ENCODE results near the gene LCP2.
"Not testable (repeated sequence)": the region's sequence is repeated elsewhere in the genome, so short reads cannot be mapped to it uniquely, and the experiment has no call there.

The LCP2 gene

DNA sequence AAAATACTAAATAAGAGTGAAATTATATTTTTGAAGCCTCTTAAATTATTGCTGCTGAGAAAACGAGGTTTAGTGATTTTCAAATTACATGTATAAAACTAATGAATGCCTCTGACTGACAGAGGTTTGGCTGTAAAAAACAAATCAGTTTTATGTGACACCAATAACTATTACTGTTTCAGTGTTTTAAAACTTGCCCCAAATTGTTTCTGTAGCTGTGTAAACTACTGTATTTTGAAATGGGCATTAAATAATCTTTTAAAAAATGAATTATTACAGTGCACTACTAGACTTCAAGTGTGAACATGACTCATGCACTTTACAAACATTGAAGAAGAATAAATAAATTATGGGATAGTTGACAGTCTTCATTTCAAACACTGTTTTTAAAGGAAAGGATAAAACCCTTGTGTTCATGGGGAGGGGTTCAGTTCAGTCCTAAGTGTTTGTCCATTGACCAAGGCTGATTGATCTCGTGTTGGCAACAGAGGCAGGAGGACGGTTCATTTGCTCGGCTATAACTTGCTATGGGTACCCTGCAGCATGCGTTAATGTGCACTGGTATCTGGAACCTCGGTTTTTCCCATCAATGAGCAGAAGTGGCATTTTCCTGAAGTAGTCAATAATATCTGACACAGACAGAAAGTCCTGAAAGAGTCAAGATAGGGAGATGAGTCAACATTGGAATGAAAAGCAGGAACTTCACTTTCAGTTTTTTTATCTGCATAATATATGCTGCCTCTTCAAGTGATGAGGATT, 49.2 kb downstream of the LCP2 start:
- DNase-seq (ENCODE audit: low read depth): no peak

DNA sequence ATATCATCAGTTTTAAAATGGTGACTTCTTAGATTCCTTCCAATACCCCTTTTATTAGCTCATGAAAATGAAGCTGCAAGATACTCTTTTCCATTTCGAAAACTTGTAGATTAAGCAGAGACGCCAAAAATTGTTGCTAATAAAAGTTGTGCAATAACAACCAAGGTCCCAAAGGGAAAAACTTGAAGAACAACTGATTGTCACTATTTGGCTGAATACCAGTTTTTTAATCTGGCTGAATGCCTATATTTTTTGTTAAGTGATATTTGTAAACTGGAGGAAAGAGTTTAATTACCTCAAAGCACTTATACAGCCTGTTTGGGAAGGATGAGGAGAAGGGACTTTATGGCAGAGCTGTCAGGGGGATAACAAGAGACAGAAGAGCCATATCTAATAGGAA, 50.2 kb downstream of the LCP2 start:
- no peak for DNase-seq (ENCODE audit: low read depth)

DNA sequence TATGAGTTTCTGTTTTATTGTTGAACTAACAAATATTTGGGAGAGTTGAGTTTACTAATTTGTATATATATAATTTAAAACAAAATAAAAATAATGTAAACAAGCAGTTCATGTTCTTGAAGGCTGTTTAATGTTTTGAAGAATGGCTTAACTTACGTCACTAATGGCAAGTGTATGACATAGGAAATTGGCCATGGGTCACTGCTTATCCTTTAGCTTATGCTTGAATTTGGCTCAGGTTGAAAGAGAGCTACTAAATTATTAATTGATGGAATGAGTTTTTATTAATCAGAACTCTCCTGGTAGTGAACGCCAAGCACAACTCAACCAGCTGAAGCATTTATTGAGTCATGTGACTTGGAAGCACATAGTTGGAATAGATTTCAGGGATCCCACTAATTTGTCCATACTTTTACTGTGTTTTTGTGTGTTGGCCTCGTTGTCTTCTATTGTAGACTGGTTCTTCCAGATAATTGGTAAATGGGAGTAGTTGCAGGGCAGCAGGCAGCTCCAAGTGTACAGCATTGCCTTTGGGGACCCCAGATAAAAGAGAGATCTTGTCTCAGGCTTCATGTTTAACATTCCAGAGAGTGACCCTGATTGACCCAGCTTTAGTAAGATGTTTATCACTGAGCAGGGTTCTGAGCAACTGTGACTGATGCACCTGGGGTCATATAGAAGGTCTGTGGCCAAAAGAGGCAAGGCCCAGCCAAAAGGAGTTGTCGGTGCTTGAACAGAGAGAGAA, 51.3 kb downstream of the LCP2 start:
- DNase-seq (ENCODE audit: low read depth): no peak

DNA sequence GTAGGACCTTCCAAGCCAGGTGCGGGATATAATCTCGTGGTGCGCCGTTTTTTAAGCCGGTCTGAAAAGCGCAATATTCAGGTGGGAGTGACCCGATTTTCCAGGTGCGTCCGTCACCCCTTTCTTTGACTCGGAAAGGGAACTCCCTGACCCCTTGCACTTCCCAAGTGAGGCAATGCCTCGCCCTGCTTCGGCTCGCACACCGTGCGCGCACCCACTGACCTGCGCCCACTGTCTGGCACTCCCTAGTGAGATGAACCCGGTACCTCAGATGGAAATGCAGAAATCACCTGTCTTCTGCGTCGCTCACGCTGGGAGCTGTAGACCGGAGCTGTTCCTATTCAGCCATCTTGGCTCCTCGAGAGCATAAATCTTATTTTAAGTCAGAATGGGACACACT, 52.1 kb downstream of the LCP2 start:
- not testable (repeated sequence) for DNase-seq (ENCODE audit: low read depth)

DNA sequence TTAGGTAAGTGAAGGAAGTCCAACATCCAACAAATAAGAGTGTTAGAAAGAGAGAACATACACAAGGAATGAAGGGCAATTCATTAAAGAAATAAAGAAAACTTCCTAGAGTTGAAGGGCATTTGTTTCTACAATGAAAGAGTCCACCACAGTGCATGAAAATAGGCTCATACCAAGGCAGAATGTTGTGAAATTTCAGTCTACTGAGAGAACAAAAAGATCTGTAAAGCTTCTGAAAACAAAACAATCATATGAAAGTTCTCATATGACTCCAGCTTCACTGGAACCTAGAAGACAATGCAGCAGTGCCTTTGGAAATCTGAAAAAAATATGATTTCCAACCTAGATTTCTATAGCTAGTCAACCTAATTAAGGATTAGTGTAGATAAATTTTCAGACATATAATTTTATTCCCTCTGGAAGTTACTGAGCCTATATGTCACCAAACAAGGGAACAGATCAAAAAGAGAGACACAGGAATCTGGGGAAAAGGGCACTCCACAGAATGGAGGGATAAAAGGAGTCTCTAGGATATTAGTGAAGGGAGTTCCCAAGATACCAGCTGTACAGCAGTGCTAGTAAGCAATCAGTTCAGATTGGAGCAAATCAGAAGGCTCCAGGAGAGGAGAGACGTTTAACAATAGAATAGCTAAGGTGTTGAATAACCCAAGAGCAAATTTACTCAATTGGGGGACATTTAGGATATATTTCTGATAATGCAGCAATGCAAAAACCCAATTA, 59.0 kb downstream of the LCP2 start:
- no peak for DNase-seq (ENCODE audit: low read depth)

DNA sequence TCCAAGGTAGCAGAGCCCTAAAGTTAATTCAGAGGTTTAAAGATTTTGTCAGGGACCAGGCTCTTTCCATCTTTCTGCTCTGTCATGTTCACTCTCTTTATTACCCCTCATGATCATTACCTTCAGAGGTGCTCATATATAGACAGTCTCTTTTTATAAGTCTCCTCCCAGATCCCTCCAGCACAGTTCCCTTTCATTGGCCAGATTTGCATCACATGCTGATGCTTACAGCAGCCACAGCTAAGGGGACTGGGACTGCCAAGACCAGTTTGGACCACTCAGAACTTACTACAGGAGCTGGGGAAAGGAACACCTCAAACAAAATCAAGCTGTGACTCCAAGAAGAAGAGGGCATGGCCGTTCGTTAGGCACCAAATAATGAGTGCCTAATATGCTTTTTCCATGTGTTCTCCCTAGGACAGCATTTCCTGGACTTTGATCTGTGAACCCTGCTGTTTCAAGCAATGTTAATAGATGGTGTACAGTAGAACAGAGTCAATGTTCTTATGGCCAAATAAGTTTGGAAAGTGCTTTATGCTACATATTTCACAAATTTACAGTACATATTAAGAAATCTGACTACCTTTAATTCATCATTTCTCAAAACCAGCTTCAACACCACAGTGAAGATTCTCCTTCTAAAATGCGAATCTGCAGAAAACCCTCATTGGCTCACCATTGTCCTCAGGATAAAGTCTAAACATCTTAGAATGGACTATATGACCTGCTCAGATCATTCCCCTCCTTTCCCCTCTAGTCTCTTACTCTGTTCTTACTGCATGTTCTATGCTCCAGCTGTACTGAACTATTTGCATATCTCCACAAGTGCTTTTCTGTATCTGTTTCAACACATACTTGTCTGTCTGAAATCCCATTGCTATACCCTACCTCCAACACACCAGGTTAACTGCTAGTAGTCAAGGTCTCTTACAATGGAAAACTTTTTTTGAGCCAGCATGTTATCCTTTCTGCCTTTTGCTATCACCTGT, 61.4 kb downstream of the LCP2 start:
- DNase-seq (ENCODE audit: low read depth): no peak

DNA sequence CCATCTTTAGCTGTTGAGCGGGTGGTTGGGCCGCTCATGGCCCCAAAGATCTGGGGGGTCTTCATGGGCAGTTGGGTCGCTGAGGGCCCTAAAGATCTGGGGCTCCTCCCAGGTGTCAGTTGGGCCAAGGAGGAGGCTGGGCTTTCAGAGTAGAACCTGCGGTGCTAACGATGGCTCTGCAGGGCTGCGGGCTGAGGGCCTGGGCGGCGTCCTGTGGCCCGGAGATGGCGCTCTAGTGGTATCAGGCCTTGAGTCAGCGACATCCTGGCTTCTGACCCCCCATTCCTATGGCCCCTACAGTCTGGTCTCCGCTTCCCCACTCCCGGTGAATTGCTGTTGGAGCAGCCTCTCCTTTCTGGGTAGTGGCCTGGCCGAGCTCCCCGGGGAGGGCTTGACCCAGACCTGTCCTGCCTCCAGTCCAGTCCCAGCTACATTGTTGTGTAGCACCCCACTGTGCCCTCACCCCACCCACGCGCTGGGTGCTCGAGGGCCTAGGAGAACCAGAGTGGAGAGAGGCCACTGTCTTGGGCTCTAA, 64.2 kb downstream of the LCP2 start:
- no peak for DNase-seq (ENCODE audit: low read depth)

DNA sequence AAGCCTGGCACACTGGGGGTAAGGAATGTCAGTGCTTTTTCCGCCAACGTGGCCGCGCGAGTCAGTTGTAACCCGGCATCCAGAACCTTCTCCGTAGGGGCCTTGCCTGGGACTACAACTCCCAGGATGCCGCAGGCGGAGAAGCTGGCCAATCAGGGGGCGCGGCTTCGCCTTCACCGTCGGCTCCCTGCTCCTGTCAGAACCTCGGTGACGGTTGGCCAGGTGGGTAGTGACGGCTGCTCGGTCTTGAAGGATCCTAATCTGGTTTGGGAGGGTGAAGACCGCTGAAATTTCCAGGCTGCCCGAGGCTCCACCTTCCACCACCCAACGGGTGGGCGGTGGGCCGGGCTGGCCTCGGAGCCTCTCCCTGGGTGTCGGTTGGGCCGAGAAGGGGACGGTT, 64.8 kb downstream of the LCP2 start, which contains the start of gene C5orf58:
Gene C5orf58 (plus strand): TSS at position 200 of the 400 bp plus-strand sequence. CDS start 1,992 bp downstream, outside the sequence.
- DNase-seq (ENCODE audit: low read depth): no peak

DNA sequence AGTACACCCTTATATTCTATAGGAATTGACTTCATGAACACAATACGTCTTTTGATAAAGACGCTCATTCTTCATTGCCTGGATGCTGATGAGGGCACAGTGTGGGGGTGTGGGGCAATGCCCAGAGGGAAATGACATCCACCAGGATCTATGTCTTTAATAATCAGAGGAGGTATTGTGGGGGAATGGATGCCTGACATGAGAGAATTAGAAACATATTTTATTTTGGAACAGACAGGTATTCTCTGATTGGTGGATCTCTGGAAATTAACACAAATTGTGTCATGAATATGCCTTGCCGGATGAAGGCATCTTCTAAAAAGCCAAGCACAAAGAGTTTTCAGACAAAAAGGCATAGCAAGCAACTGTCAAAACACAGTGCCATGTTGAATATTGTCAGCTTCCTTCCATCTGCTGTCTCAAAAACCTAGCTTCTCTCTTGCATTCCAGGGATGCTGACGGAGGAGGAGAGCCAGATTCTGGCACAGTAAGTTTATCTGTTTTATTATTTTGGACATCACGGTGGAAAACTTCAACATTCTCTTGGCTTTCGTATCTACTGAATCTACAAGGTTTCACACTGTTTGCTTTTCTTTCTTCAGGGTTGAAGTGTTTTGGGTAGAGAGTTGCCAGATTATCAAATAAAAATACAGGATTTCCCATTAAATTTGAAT, 68.7 kb downstream of the LCP2 start:
- DNase-seq (ENCODE audit: low read depth): no peak

DNA sequence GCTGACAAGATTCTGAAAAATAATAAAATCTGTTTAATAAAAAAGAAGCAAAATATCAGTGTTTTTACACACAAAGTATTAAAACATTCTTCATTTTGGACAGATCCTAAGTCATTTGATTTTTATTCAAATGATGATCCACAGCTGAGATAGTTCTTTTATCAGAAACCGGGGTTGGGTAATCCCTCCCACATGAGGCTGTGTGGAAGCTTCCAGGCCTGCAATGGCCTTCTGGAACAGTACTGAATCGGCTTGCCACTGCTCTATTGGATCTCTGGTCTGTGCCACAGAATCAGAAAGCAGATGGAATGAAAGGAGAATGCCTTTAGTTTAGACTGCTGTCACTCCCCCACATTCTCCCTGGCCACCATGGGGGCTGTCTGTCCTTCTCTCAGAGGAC, 70.9 kb downstream of the LCP2 start:
- DNase-seq (ENCODE audit: low read depth): no peak

DNA sequence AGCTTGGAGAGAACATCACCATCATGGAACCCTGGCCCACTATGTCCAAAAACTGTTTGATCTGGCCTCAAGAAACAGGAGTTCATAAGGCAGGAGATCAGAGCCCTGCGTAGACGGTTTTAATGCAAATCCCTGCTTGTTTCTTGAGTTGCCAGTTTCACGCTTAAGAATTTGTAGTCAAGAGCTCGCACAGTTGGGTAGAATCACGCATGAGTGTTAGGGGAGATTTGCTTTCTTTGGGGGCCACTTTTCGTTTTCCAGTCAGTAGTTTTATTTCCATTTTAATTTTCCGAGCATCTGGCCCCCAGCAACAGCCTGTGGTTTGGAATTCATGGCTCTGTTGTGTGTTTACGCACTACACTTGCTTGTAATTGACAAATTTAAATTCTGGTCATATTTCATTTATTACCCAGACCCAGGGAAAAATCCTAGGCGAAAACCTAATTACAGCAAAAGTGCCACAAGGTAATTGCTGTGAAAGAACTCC, 71.4 kb downstream of the LCP2 start:
- no peak for DNase-seq (ENCODE audit: low read depth)

DNA sequence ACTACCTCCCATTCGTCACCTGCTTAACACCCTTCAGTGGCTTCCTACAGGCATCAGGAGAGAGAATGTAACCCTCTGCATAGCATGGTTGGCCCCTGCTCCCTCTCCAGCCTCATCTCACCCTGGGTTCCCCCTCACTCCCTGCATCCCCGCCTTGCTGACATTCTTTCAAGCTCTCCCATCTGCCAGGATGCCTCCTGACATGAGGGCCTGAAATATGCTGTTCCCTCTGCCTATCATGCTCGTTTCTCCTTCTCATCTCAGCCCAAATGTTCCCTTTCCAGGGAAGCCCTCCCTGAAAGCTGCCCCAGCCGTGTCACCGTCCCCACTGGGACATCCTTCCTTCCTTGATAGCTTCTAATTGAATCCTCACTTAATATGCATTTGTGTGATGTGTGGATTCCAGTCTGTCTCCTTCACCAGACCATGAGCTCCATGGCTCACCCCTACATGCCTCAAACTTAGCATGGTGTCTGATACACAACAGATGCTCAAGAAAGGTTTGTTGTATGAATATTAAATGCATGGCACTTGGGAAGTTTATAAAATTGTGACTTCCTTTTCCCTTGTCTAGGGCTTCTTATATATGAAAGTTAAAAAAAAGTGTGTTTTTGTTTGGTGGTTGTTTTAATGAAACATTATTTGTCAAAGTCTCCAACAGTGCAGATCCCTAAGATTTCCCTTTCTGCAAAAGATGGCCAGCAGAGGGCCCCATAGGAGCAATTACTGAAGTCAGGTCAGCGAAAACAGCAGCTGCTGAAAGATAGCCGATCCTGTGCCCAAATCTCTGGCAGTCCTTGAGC, 72.0 kb downstream of the LCP2 start:
- DNase-seq (ENCODE audit: low read depth): no peak

DNA sequence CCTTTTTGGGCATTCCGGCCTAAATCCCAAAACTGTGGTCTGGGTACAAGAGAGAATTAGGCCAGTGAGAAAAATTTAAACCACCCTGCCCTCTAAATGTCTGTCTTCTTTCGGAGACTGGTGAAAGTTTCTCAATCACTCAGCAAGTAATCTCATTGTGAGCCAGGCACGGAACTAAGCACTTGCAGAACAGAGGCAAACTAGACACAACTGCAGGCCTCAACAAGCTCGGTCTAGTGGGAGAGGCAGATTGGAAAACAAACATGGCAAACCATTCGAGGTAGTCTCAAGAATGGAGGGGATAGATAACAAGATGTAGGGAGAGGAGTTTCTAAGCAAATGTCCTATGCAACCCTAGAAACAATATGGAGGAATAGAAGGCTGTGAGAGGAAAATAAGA, 73.7 kb downstream of the LCP2 start:
- DNase-seq (ENCODE audit: low read depth): no peak

DNA sequence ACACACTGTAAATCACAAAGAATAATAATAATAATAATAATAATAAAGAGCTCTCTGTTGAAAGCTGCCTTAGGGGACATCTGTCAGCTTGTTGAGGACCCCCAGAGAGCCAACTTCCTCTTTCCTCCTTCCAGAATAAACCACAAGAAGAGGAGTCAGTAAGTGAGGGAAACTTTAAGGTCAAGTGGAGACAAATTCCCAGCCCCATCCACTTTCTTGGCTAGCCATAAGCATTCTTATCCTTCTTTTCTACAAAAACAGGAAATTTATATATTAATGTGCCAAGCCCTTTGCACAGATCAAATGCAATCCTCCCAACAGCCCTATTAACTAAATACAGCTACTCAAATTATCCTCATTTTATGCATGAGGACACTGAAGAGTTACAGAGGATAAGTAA, 74.2 kb downstream of the LCP2 start:
- no peak for DNase-seq (ENCODE audit: low read depth)

DNA sequence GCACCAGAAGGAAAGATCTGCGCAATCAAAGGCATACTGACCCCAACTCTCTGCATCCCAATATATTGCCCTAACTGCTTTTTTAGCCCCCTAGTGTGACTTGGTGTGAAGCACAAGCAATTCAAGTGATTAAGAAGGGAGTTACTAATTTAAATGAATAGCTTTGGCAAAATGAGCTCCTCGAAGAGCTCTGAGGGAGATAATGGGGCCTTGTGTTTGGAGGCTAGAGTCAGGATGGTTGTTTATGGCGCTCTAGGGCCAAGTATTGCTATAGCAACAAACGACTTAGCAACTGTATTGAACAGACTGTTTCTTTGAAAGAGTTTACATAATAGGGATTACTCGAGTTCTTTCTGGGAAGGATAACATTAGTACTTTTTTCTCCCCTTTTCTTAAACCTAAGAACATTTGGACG, 76.2 kb downstream of the LCP2 start:
- DNase-seq (ENCODE audit: low read depth): no peak

DNA sequence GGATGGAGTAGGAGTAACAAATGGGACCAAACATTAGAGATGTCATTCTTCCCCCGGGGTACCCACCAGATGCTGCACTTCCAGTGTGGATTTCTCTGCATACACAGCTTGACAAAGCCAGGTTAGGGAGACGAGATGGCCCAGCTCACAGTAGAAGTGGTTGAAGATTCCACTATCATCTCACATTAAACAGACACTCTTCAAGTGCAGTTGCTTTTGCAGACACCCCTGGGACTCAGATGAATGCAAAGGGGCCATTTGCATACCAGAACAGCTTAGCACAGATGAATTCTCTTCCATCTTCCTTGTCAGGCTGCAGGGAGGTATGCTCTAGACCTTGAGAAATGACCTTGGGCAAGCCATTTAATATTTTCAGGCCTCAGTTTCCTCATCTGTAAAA, 77.4 kb downstream of the LCP2 start:
- DNase-seq (ENCODE audit: low read depth): no peak

DNA sequence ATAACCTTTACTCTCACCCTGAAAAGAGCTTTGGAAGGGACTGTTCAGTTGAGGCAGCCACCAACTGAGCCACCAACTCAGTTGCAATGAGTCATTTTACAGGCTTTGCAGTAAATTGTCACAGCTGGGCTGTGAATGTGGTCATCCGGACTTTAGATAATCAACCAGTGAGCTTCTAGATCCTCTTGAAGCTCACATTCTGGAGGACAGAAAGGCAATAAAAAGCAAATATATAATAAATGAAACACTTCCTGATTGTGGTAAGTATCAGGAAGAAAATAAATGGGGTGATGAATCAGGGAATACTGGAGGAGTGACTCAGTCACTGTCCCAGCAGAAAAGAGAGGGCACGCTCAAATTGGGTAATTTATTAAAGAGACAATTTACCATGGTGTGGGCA, 78.0 kb downstream of the LCP2 start:
- peak; percentile 84 for DNase-seq (ENCODE audit: low read depth)

DNA sequence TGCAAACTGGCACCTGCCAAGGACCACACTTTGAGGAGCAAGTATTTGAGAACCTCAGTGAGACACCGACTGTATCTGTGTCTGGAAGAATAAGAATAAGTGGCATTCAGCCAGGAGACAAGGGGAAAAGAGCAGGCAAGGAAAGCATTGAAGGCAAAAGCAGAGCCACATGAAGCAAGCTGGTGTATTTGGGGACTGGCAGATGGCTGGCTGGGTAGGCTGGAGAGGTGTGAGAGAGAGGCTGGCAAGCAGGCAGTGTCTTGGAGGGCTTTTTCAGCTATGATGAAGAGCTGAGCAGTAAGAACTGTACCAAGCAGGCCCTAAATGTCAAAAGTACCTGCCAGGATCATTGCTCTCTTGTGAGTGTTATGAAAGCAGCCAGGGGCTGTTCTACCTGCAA, 78.9 kb downstream of the LCP2 start:
- no peak for DNase-seq (ENCODE audit: low read depth)

DNA sequence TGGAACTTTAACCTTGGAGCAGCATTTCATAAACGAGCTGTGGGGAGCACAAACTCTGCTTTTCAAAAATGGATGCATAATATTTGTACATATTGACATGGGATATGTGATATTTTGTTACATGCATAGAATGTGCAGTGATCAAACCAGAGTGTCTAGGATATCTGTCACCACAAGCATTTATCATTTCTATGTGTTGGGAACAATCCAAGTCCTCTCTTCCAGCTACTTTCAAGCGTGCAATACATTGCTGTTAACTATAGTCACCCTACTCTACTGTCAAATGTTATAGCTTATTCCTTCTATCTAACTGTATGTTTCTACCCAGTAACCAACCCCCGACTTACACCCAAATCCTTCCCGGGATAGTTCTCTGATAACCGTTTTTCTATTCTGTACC, 79.7 kb downstream of the LCP2 start:
- no peak for DNase-seq (ENCODE audit: low read depth)

Measured in GM04503 (cell line).